OCI-LY1 (cell line): Measurements from ENCODE around the gene FAM117A.

Experiments used
- H2AFZ ChIP-seq: fragments of 200-600 bp; sonication (generic), shearing (Covaris generic); 2 replicates; pipeline ENCODE4 v1.6.0; 2014; ENCODE audit warnings: antibody characterized with exemption, mild to moderate bottlenecking, low read length
- H3F3A ChIP-seq: fragments of 200-600 bp; sonication (generic), shearing (Covaris generic); 2 replicates; pipeline ENCODE4 v1.6.0; 2014; ENCODE audit warnings: mild to moderate bottlenecking, antibody characterized with exemption, low read length, moderate library complexity; ENCODE audit not compliant: insufficient read depth
- H3K27ac ChIP-seq: fragments of 200-600 bp; sonication (generic); 2 replicates; pipeline ENCODE4 v1.5.1; 2014; ENCODE audit warnings: low read length, mixed run types, mild to moderate bottlenecking, low read depth; ENCODE audit not compliant: poor library complexity, severe bottlenecking
- H3K27me3 ChIP-seq: fragments of 200-600 bp; sonication (generic); 2 replicates; pipeline ENCODE4 v1.6.0; 2014; ENCODE audit warnings: antibody characterized with exemption, mild to moderate bottlenecking, low read length, moderate library complexity; ENCODE audit not compliant: insufficient read depth
- H3K36me3 ChIP-seq: fragments of 200-600 bp; sonication (generic); 2 replicates; pipeline ENCODE4 v1.6.1; 2014; ENCODE audit warnings: mild to moderate bottlenecking, antibody characterized with exemption, low read length, moderate library complexity, mixed read lengths; ENCODE audit not compliant: insufficient read depth
- H3K4me1 ChIP-seq: fragments of 200-600 bp; sonication (generic); 2 replicates; pipeline ENCODE4 v1.5.1; 2014; ENCODE audit warnings: mild to moderate bottlenecking, low read length, moderate library complexity; ENCODE audit not compliant: insufficient read depth, severe bottlenecking
- H3K4me2 ChIP-seq: fragments of 200-600 bp; sonication (generic), shearing (Covaris generic); 2 replicates; pipeline ENCODE4 v1.6.1; 2014; ENCODE audit warnings: low read length
- H3K4me3 ChIP-seq: fragments of 200-600 bp; sonication (generic); 2 replicates; pipeline ENCODE4 v1.5.1; 2014; ENCODE audit warnings: low read length, low read depth, mild to moderate bottlenecking, mixed read lengths; ENCODE audit not compliant: poor library complexity, severe bottlenecking
- H3K79me2 ChIP-seq: fragments of 200-600 bp; shearing (Covaris generic); 2 replicates; pipeline ENCODE4 v1.6.1; 2016; ENCODE audit warnings: mixed run types, low read length, mixed read lengths; ENCODE audit not compliant: insufficient read depth
- H3K9ac ChIP-seq: fragments of 200-600 bp; sonication (generic), shearing (Covaris generic); 2 replicates; pipeline ENCODE4 v1.6.1; 2014; ENCODE audit warnings: mild to moderate bottlenecking, low read length, mixed read lengths
- H3K9me2 ChIP-seq: fragments of 200-600 bp; sonication (generic), shearing (Covaris generic); 2 replicates; pipeline ENCODE4 v1.6.1; 2014; ENCODE audit warnings: low read depth, mild to moderate bottlenecking, low read length, mixed read lengths
- H3K9me3 ChIP-seq: fragments of 200-600 bp; shearing (Covaris generic); 2 replicates; pipeline ENCODE4 v1.6.1; 2014; ENCODE audit warnings: low read length, mixed read lengths
- H4K20me1 ChIP-seq: fragments of 200-600 bp; sonication (generic), shearing (Covaris generic); 2 replicates; pipeline ENCODE4 v1.6.0; 2016; ENCODE audit warnings: mild to moderate bottlenecking, low read length; ENCODE audit not compliant: insufficient read depth
- CTCF ChIP-seq: fragments of 200-600 bp; sonication (generic), shearing (Covaris generic); IDR thresholded peaks from 2 replicates; pipeline ENCODE4 v1.5.1; 2017; ENCODE audit warnings: mild to moderate bottlenecking, antibody characterized with exemption, low read length, moderate library complexity, mixed read lengths
- EZH2 ChIP-seq: fragments of 200-600 bp; sonication (generic), shearing (Covaris generic); IDR thresholded peaks from 2 replicates; pipeline ENCODE4 v1.8.0; 2017; ENCODE audit warnings: borderline replicate concordance, mixed run types, mild to moderate bottlenecking, antibody characterized with exemption, low read length, moderate library complexity, mixed read lengths

The FAM117A gene

DNA sequence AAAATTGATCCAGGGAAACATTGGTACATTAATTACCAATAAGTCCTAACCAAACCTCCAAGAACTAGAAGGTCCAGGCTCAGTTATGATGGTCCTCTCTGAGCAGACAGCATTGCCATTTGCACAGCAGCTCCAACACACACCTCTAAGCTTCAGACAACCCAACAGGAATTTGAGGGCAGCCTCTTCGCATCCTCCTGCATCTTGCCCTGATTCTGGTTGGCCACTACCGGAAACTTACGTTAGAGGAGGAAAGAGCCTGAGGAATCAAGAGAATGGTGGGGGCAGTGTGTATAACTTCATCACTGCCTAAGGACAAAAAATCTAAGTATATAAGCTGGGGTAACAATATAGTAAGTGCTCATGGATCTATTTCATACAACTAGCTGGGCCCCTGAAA, 15.7 kb downstream of the FAM117A start:
- no peaks in the 10 kb centered on the region for H3K9me3 ChIP-seq
- H3K36me3 ChIP-seq, result peaks cover 28% of the 10 kb centered on the region; the same call in 1 of the 2 replicates
- no peaks in the 10 kb centered on the region for H3K9me2 ChIP-seq
- no peaks in the 10 kb centered on the region for H4K20me1 ChIP-seq
- H3K4me1 ChIP-seq, result peaks cover 85% of the 10 kb centered on the region
- peak overlapping the region; percentile 59 for H3K4me3 ChIP-seq
- H3K27ac ChIP-seq, result peak overlapping the region; percentile 93
- peak overlapping the region; percentile 59; the same call in 1 of the 2 replicates for H3K9ac ChIP-seq
- peaks cover 10% of the 10 kb centered on the region for H3F3A ChIP-seq
- no peaks in the 10 kb centered on the region for H3K27me3 ChIP-seq
- peaks cover 55% of the 10 kb centered on the region for H3K79me2 ChIP-seq
- TF ChIP-seq CTCF, result no peak
- no peak for TF ChIP-seq EZH2
- H3K4me2 ChIP-seq, result peak overlapping the region; percentile 79
- no peak overlapping the region for H2AFZ ChIP-seq

- Histone ChIP-seq H3K9ac (peak overlapping the region; percentile 59), H4K20me1 (no peaks in the 10 kb centered on the region), H2AFZ (no peak overlapping the region), H3K27ac (peak overlapping the region; percentile 93), H3K36me3 (peaks cover 26% of the 10 kb centered on the region; the same call in 1 of the 2 replicates), H3K4me1 (peaks cover 85% of the 10 kb centered on the region), H3K79me2 (peaks cover 55% of the 10 kb centered on the region), H3K4me2 (peak overlapping the region; percentile 79), H3K9me3 (no peaks in the 10 kb centered on the region), H3K4me3 (peak overlapping the region; percentile 59), H3K9me2 (no peaks in the 10 kb centered on the region), H3K27me3 (no peaks in the 10 kb centered on the region), H3F3A (peaks cover 10% of the 10 kb centered on the region)
- TF ChIP-seq EZH2, result no peak
- no peak for TF ChIP-seq CTCF
These were observed 16.3 kb downstream of the FAM117A start for GRCh38 chr17:49747632-49748031.

DNA sequence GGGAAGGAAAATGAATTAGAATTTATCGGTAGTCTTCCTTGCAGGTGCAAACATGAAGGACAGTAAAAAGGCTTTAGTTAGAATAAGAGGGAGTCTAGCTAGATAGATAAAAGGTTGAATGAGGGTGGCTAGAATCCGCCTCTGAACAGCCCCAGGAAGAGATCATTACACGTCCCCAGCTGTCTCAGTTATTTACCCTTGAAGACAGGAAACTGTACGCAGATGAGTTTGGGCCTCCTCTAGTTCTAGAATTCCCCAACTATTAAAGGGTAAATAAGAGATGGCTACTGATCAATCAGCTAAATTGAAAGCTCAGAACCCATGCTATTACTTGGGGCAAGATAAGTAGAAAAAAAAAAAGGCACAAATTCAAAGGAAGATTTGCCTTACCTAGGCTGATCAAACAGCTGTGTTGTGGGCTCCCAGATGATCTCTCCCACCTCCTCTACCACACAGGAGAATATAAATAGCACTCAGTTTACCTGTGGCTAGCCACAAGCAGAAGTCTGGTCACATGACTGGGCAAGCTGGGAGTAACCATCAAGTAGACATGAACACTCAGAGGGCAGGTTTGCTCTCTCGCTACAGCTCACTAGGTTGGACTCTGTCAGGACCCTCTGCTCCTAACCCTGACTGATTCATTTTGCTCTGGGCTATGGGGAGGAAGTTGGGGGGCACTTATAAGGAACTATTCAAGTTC, 17.0 kb downstream of the FAM117A start:
- peaks cover 88% of the 10 kb centered on the region for H3K4me1 ChIP-seq
- peak overlapping the region; percentile 59 for H3K9ac ChIP-seq
- H3K4me3 ChIP-seq, result peak overlapping the region; percentile 59
- no peaks in the 10 kb centered on the region for H3K27me3 ChIP-seq
- no peaks in the 10 kb centered on the region for H3K9me2 ChIP-seq
- no peak overlapping the region for H2AFZ ChIP-seq
- no peaks in the 10 kb centered on the region for H3K9me3 ChIP-seq
- H3K27ac ChIP-seq, result peak overlapping the region; percentile 93
- H3K36me3 ChIP-seq, result peaks cover 26% of the 10 kb centered on the region; the same call in 1 of the 2 replicates
- peak overlapping the region; percentile 79 for H3K4me2 ChIP-seq
- H4K20me1 ChIP-seq, result no peaks in the 10 kb centered on the region
- peaks cover 55% of the 10 kb centered on the region for H3K79me2 ChIP-seq
- H3F3A ChIP-seq, result peaks cover 10% of the 10 kb centered on the region
- TF ChIP-seq CTCF, result no peak
- no peak for TF ChIP-seq EZH2
